ENCODE results near the gene WNT6. TPM values are rescaled to one million over a fixed set of nuclear protein-coding genes. Genes with fewer than 3 reads are reported as not detected.

Gene WNT6
- total RNA-seq, 2 experiments from 2014 or later = not detected

GRCh38 chr2:218822622-218823021, 37.0 kb upstream of the WNT6 start:
- H3K27ac Mint-ChIP-seq = no peak overlapping the region
- peaks cover 5% of the 10 kb centered on the region for H3K27me3 Mint-ChIP-seq
- H3K4me1 Mint-ChIP-seq = no peaks in the 10 kb centered on the region
- no peak overlapping the region for H3K4me3 Mint-ChIP-seq
- ATAC-seq (ENCODE audit: low read depth) (no peak), DNase-seq (no peak)
- no peaks in the 10 kb centered on the region for H3K36me3 Mint-ChIP-seq
- H3K9me3 Mint-ChIP-seq = no peaks in the 10 kb centered on the region
- POLR2A ChIA-PET = no interaction called here

GRCh38 chr2:218823196-218823855, 36.3 kb upstream of the WNT6 start:
- DNase-seq (no peak), ATAC-seq (ENCODE audit: low read depth) (no peak)
- H3K27ac Mint-ChIP-seq = no peak overlapping the region
- peaks cover 3% of the 10 kb centered on the region for H3K27me3 Mint-ChIP-seq
- H3K36me3 Mint-ChIP-seq = no peaks in the 10 kb centered on the region
- no peaks in the 10 kb centered on the region for H3K4me1 Mint-ChIP-seq
- no peaks in the 10 kb centered on the region for H3K9me3 Mint-ChIP-seq
- POLR2A ChIA-PET = no interaction called here
- H3K4me3 Mint-ChIP-seq = no peak overlapping the region

DNA sequence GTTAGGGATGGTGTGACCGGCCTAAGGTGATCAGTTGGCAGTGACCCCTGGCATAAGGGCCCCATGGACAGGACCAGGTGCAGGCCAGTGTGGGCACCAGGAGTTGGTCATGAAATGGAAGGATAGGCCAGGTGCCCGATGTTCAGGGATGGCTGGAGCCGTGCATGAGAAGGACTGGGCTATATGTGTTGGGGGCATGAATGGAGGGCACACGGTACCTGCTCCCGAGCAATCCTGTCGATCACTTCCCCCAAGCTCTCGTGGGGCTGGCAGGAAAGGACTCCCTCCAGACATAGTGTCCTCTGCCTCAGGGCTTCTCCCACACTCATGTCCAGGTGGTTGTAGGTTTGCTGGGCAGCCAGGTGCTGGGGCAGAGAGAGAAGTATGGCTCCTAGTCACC, 35.6 kb upstream of the WNT6 start:
- no peaks in the 10 kb centered on the region for H3K4me1 Mint-ChIP-seq
- ATAC-seq (ENCODE audit: low read depth) = no peak
- H3K4me3 Mint-ChIP-seq = no peak overlapping the region
- no peak for DNase-seq
- peaks cover 3% of the 10 kb centered on the region for H3K27me3 Mint-ChIP-seq
- POLR2A ChIA-PET = no interaction called here
- no peaks in the 10 kb centered on the region for H3K36me3 Mint-ChIP-seq
- H3K9me3 Mint-ChIP-seq = no peaks in the 10 kb centered on the region
- no peak overlapping the region for H3K27ac Mint-ChIP-seq

GRCh38 chr2:218826791-218827190, 32.8 kb upstream of the WNT6 start:
- peaks cover 5% of the 10 kb centered on the region for H3K27me3 Mint-ChIP-seq
- DNase-seq = no peak
- H3K36me3 Mint-ChIP-seq = no peaks in the 10 kb centered on the region
- H3K4me1 Mint-ChIP-seq = peaks cover 2% of the 10 kb centered on the region
- POLR2A ChIA-PET = no interaction called here
- ATAC-seq (ENCODE audit: low read depth) = no peak
- H3K27ac Mint-ChIP-seq = no peak overlapping the region
- no peak overlapping the region for H3K4me3 Mint-ChIP-seq
- no peaks in the 10 kb centered on the region for H3K9me3 Mint-ChIP-seq

DNA sequence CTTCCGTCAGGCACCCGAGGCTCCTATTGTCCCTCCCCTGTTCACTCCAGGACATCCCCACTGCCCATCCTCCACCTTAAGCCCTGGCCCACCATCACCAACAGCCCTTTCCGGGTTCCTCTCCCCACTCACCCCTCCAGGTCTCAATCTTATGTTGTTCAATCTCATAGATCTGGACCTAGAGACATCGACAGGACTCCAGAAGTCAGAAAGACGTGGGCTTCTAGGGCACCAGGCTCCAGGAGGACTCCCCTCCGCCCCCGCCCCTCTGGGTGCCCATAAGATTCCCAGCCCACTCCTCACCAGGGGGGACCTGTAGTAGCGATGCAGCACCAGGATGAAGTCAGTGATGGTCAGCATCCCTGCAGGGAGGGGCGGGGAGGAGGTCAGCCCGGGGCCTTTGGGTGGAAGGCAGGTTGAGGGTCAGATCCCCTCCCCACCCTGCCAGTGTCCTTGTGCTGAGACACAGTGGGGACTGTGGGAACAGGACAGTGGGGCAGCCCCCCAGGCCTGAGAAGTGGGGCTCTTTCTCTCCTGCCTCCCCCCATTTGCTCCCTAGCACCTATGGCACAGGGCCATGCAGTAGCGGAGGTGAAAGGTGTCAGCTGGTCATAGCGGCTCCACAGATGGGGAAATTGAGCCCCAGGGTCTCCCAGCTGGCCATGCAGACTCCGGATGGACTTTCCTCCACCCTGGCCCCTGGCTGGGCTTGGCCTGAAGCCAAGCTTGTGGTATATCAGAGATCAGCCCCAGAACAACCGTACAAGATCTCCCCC, 31.7 kb upstream of the WNT6 start:
- H3K4me3 Mint-ChIP-seq = no peak overlapping the region
- H3K27ac Mint-ChIP-seq = no peak overlapping the region
- H3K36me3 Mint-ChIP-seq = no peaks in the 10 kb centered on the region
- DNase-seq (no peak), ATAC-seq (ENCODE audit: low read depth) (no peak)
- no peaks in the 10 kb centered on the region for H3K9me3 Mint-ChIP-seq
- H3K4me1 Mint-ChIP-seq = peaks cover 2% of the 10 kb centered on the region
- peaks cover 8% of the 10 kb centered on the region for H3K27me3 Mint-ChIP-seq
- POLR2A ChIA-PET = no interaction called here

GRCh38 chr2:218828477-218828778, 31.2 kb upstream of the WNT6 start:
- Mint-ChIP-seq H3K36me3 (no peaks in the 10 kb centered on the region), H3K27ac (no peak overlapping the region), H3K4me1 (peaks cover 2% of the 10 kb centered on the region), H3K27me3 (peaks cover 9% of the 10 kb centered on the region), H3K9me3 (no peaks in the 10 kb centered on the region), H3K4me3 (no peak overlapping the region)
- POLR2A ChIA-PET = no interaction called here
- no peak for DNase-seq
- no peak for ATAC-seq (ENCODE audit: low read depth)

- POLR2A ChIA-PET = no interaction called here
- DNase-seq = no peak
- Mint-ChIP-seq H3K36me3 (no peaks in the 10 kb centered on the region), H3K27ac (no peak overlapping the region), H3K27me3 (peaks cover 11% of the 10 kb centered on the region), H3K4me1 (peaks cover 2% of the 10 kb centered on the region), H3K4me3 (no peak overlapping the region), H3K9me3 (no peaks in the 10 kb centered on the region)
- no peak for ATAC-seq (ENCODE audit: low read depth)
Measured at GRCh38 chr2:218829868-218830451, 29.6 kb upstream of the WNT6 start.

DNA sequence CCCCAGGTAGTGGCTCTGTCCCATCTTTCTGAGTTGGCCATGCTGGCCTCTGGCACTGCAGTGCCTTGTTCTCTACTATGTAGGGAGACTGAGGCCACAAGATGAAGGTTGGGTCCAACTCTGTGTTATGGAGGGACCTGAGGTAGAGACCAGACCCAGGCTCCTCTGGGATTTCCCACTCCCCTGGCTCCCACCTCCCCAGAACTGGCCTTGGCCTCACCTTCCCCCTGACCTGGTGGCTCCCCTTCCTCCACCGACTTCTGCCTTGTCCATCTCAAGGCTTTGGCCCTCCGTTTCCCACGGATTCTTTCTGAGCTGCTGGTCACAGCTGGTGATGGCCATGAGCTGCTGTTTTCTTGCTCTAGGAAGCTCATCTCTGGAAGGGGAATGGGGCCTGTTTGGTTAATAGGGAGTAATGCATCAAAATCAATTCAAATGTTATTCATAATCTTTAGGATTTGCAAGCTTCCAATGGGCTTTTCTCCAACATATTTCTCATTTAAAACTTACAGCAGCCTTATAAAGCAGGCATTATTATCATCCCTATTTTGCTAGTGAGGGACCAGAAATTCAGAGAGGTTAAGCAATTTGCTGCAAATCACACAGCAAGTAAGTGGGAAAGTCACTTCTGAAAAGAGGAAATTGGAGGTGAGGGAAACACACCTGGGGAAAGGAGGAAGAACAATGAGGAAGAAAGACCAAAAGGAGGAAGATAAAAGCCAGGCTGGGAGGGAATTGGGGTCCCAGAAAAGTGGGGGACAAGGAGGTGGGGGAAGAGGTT, 28.9 kb upstream of the WNT6 start:
- Mint-ChIP-seq H3K27ac (no peak overlapping the region), H3K36me3 (no peaks in the 10 kb centered on the region), H3K27me3 (peaks cover 11% of the 10 kb centered on the region), H3K4me3 (no peak overlapping the region), H3K9me3 (no peaks in the 10 kb centered on the region), H3K4me1 (peaks cover 2% of the 10 kb centered on the region)
- no peak for ATAC-seq (ENCODE audit: low read depth)
- POLR2A ChIA-PET = no interaction called here
- DNase-seq = no peak

DNA sequence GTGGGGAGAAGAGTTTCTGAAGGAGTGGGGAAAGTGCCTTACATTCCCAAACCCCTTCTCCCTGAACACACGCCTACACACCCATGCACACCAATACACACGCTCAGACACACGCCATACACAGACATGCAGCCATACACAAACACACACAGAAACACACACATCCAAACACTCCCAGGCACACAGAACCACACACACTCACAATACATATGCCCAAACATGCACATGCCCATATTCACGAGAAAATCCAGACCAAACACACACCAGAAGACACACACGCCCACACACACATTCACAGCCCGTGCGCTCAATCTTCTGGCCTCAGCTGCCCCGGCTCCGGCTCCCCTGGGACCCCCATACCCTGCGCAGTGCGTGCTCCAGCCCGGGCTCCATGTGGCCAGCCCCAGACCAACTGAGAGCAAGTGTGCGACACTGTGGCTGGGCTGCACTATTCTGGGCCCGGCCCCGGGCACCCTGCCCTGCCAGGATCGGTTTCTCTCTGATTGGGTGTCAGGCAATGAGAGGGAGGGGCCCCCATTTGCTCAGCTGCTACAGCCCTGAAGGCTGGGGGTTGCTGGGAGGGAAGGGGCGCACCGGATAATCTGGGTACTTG, 28.1 kb upstream of the WNT6 start, which contains the start of gene PRKAG3:
Gene PRKAG3, minus strand, starts transcription at position 426 of the 613 bp plus-strand sequence.
- ATAC-seq (ENCODE audit: low read depth) (no peak), DNase-seq (no peak)
- H3K27ac Mint-ChIP-seq = no peak within 1 kb of the TSS
- POLR2A ChIA-PET = no interaction called here
- H3K27me3 Mint-ChIP-seq = peaks cover 10% of the 10 kb centered on the region
- H3K36me3 Mint-ChIP-seq = no peaks in the 10 kb centered on the region
- peaks cover 2% of the 10 kb centered on the region for H3K4me1 Mint-ChIP-seq
- H3K9me3 Mint-ChIP-seq = no peaks in the 10 kb centered on the region
- H3K4me3 Mint-ChIP-seq = no peak within 1 kb of the TSS

DNA sequence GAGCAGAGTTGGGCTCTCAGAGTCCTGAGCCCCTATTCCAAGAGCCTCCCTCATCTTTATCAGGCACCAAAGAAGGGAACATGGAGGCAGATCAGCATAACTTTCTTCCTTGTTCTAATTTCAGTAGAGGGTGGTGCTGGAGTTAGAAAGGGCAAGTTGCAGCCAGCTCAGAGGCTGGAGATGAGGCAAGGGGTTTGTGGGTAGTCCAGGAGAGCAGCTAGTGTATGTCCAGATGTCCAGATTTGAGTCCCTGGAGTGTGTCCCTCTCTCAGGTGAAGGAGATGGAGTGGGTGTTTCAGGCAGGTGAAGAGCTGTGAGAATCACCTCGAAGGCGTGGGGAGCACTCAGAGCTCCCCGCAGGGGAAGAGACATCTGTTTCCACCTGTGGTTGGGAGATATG, 27.5 kb upstream of the WNT6 start:
- Mint-ChIP-seq H3K4me3 (no peak overlapping the region), H3K27ac (no peak overlapping the region), H3K36me3 (no peaks in the 10 kb centered on the region), H3K4me1 (peaks cover 2% of the 10 kb centered on the region), H3K27me3 (peaks cover 12% of the 10 kb centered on the region), H3K9me3 (no peaks in the 10 kb centered on the region)
- POLR2A ChIA-PET = no interaction called here
- DNase-seq = no peak
- ATAC-seq (ENCODE audit: low read depth) = no peak

GRCh38 chr2:218832520-218832919, 27.1 kb upstream of the WNT6 start:
- Mint-ChIP-seq H3K4me3 (no peak overlapping the region), H3K27me3 (peaks cover 14% of the 10 kb centered on the region), H3K9me3 (peaks cover under 1% of the 10 kb centered on the region), H3K4me1 (peaks cover 2% of the 10 kb centered on the region), H3K36me3 (no peaks in the 10 kb centered on the region), H3K27ac (no peak overlapping the region)
- DNase-seq (no peak), ATAC-seq (ENCODE audit: low read depth) (no peak)
- POLR2A ChIA-PET = no interaction called here

DNA sequence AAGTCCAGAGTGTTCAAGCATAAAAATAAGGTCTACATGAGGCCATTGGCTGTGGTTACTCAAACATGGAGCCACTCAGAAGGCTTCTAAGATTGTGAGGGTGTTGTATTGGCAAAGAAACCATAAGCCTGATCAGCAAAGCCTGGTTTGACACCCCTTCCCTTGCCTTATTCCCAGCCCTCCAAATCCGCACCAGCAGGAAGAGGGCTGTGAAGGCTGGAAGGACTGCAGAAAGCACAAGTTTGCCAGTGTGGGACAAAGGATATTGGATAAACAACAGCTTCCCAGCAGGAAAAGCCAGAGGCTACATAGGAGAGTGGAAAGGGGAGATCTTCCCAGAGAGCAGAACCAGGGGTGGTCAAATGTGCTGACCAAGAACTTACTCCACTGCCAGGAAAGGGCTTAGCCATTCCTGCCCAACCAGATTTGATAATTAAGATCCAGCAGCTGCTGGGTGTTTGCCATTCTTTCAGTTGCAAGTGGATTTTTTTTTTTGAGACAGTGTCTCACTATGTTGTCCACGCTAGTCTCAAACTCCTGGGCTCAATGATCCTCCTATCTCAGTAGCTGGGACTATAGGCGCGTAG, 26.5 kb upstream of the WNT6 start:
- Mint-ChIP-seq H3K9me3 (peaks cover 1% of the 10 kb centered on the region), H3K27me3 (peaks cover 20% of the 10 kb centered on the region), H3K4me1 (peaks cover 2% of the 10 kb centered on the region), H3K36me3 (no peaks in the 10 kb centered on the region), H3K4me3 (no peak overlapping the region), H3K27ac (no peak overlapping the region)
- DNase-seq (no peak), ATAC-seq (ENCODE audit: low read depth) (no peak)
- POLR2A ChIA-PET = no interaction called here

- Mint-ChIP-seq H3K36me3 (no peaks in the 10 kb centered on the region), H3K9me3 (peaks cover 1% of the 10 kb centered on the region), H3K27me3 (peaks cover 26% of the 10 kb centered on the region), H3K4me1 (peaks cover 2% of the 10 kb centered on the region), H3K27ac (no peak overlapping the region), H3K4me3 (no peak overlapping the region)
- POLR2A ChIA-PET = no interaction called here
- ATAC-seq (ENCODE audit: low read depth) = no peak
- DNase-seq = no peak
Measured at GRCh38 chr2:218834685-218835084, 24.9 kb upstream of the WNT6 start.

Data from activated naive CD8-positive, alpha-beta T cell treated with anti-CD3 and anti-CD28 coated beads, Interleukin-2, amount 10 ng/mL, durations not matched to agents 7 days and 5 days (primary cell).